SK-N-SH (cell line): Measurements from ENCODE around the gene ZNF829. TPM values are rescaled to one million over a fixed set of nuclear protein-coding genes. Genes with fewer than 3 reads are reported as not detected.

Experiments
- CTCF ChIA-PET: fragments of 300-600, 350-600 bp; formaldehyde crosslinking; extraction: SDS; loops from one replicate; lab custom pipeline; 2021; lab: Yijun Ruan, JAX
- POLR2A ChIA-PET: fragments of 350-600 bp; sonication (Branson Sonifier 250); formaldehyde crosslinking; extraction: SDS; loops from one replicate; lab custom pipeline; 2020; ENCODE audit warnings: antibody characterized with exemption, inconsistent platforms; lab: Yijun Ruan, JAX
- DNase-seq: peaks from one replicate; pipeline ENCODE4 v3.0.0; 2012
- H2AFZ ChIP-seq: fragments of 200-600 bp; sonication (generic); 2 replicates; pipeline ENCODE4 v1.8.1; 2016; ENCODE audit warnings: antibody characterized with exemption, mild to moderate bottlenecking, low read depth
- H3F3A ChIP-seq: fragments of 200-600 bp; sonication (generic); replicated peaks from 2 replicates; pipeline ENCODE3; 2016; ENCODE audit warnings: antibody characterized with exemption, mild to moderate bottlenecking; ENCODE audit not compliant: insufficient read depth
- H3K27ac ChIP-seq, 2 experiments: fragments of 200-500 bp in 1 of 2; fragments of 200-600 bp in 1 of 2; sonication (Bioruptor generic) in 1 of 2; sonication (generic), shearing (Covaris generic) in 1 of 2; 2 replicates each; pipeline versions ENCODE4 v1.5.1 to v1.6.1; 2014 to 2016; ENCODE audit warnings: low read depth in 2 of 2, inconsistent platforms in 1 of 2, low read length in 1 of 2, mild to moderate bottlenecking in 1 of 2, mixed read lengths in 1 of 2
- H3K27me3 ChIP-seq: fragments of 200-600 bp; sonication (generic), shearing (Covaris generic); 2 replicates; pipeline ENCODE4 v1.6.1; 2016; ENCODE audit warnings: mixed run types; ENCODE audit not compliant: insufficient read depth
- H3K36me3 ChIP-seq, 2 experiments: fragments of 200-500 bp in 1 of 2; fragments of 200-600 bp in 1 of 2; sonication (Bioruptor generic) in 1 of 2; sonication (generic) in 1 of 2; replicated peaks in 1 of 2; 2 replicates each; pipeline versions ENCODE3 to v1.5.1; 2014 to 2016; ENCODE audit warnings: low read length in 1 of 2, mild to moderate bottlenecking in 1 of 2; ENCODE audit not compliant: insufficient read depth in 2 of 2, control insufficient read depth in 1 of 2
- H3K4me1 ChIP-seq, 2 experiments: fragments of 200-500 bp in 1 of 2; fragments of 200-600 bp in 1 of 2; sonication (Bioruptor generic) in 1 of 2; sonication (generic), shearing (Covaris generic) in 1 of 2; 2 replicates each; pipeline versions ENCODE4 v1.5.1 to v1.6.1; 2014 to 2016; ENCODE audit warnings: low read depth in 1 of 2, low read length in 1 of 2, mixed run types in 1 of 2; ENCODE audit not compliant: insufficient read depth in 2 of 2, control insufficient read depth in 1 of 2
- H3K4me2 ChIP-seq: fragments of 200-600 bp; sonication (generic), shearing (Covaris generic); 2 replicates; pipeline ENCODE4 v1.6.1; 2017; ENCODE audit warnings: mixed run types
- H3K4me3 ChIP-seq, 2 experiments: fragments of 200-500 bp in 1 of 2; fragments of 200-600 bp in 1 of 2; sonication (Bioruptor generic) in 1 of 2; sonication (generic), shearing (Covaris generic) in 1 of 2; 2 replicates each; pipeline versions ENCODE4 v1.5.1 to v1.8.1; 2014 to 2016; ENCODE audit warnings: low read depth in 2 of 2, inconsistent platforms in 1 of 2, low read length in 1 of 2, mild to moderate bottlenecking in 1 of 2, mixed read lengths in 1 of 2, moderate library complexity in 1 of 2
- H3K79me2 ChIP-seq: fragments of 200-600 bp; sonication (generic); 2 replicates; pipeline ENCODE4 v1.8.1; 2017; ENCODE audit warnings: mild to moderate bottlenecking; ENCODE audit not compliant: insufficient read depth
- H3K9ac ChIP-seq: fragments of 200-600 bp; sonication (generic); 2 replicates; pipeline ENCODE4 v1.6.1; 2017; ENCODE audit warnings: mixed run types
- H3K9me2 ChIP-seq: fragments of 200-600 bp; sonication (generic); 2 replicates; pipeline ENCODE4 v1.6.1; 2017; ENCODE audit warnings: mixed run types
- H3K9me3 ChIP-seq: fragments of 200-600 bp; sonication (generic); 2 replicates; pipeline ENCODE4 v1.6.1; 2017; ENCODE audit warnings: mixed run types, mild to moderate bottlenecking, moderate library complexity
- H4K20me1 ChIP-seq: fragments of 200-600 bp; sonication (generic); 2 replicates; pipeline ENCODE4 v1.6.1; 2017; ENCODE audit warnings: mild to moderate bottlenecking, mixed run types; ENCODE audit not compliant: insufficient read depth
- CHD2 ChIP-seq: fragments of 150-350 bp; IDR thresholded peaks from 2 replicates; pipeline ENCODE4 v1.6.1; 2018; ENCODE audit warnings: low read length; ENCODE audit not compliant: partially characterized antibody
- EP300 ChIP-seq, 2 experiments: IDR thresholded peaks; 2 replicates each; pipeline versions ENCODE4 v1.4.0 to v1.6.1; 2012; ENCODE audit warnings: borderline replicate concordance in 1 of 2, low read depth in 1 of 2, low read length in 1 of 2
- FOSL2 ChIP-seq: IDR thresholded peaks from 2 replicates; pipeline ENCODE4 v1.4.0; 2012; ENCODE audit warnings: low read depth, mild to moderate bottlenecking, moderate library complexity, borderline replicate concordance
- FOXJ3 ChIP-seq: sonication (generic); formaldehyde crosslinking; IDR thresholded peaks from 2 replicates; pipeline ENCODE4 v1.5.1; 2020; ENCODE audit warnings: mild to moderate bottlenecking, missing genetic modification reagents
- GABPA ChIP-seq: IDR thresholded peaks from 2 replicates; pipeline ENCODE4 v1.4.0; 2012; ENCODE audit warnings: low read depth, mild to moderate bottlenecking
- MEF2A ChIP-seq: IDR thresholded peaks from 2 replicates; pipeline ENCODE4 v1.4.0; 2012; ENCODE audit warnings: low read depth, borderline replicate concordance
- NFIC ChIP-seq: IDR thresholded peaks from 2 replicates; pipeline ENCODE4 v1.4.0; 2012; ENCODE audit warnings: borderline replicate concordance
- POLR2AphosphoS5 ChIP-seq: IDR thresholded peaks from 2 replicates; pipeline ENCODE4 v1.6.1; 2012; ENCODE audit warnings: low read depth, low read length
- RCOR1 ChIP-seq: fragments of 150-350 bp; IDR thresholded peaks from 2 replicates; pipeline ENCODE4 v1.6.1; 2017; ENCODE audit warnings: antibody characterized with exemption, low read length
- RXRA ChIP-seq: IDR thresholded peaks from 2 replicates; pipeline ENCODE4 v1.4.0; 2012; ENCODE audit warnings: low read depth, mild to moderate bottlenecking, borderline replicate concordance
- SMC3 ChIP-seq: IDR thresholded peaks from 2 replicates; pipeline ENCODE4 v1.6.1; 2012; ENCODE audit warnings: low read depth, low read length, improper control_type of control experiment
- TAF1 ChIP-seq: IDR thresholded peaks from 2 replicates; pipeline ENCODE4 v1.6.1; 2012; ENCODE audit warnings: low read depth, mild to moderate bottlenecking, low read length, moderate library complexity, borderline replicate concordance
- TCF12 ChIP-seq: IDR thresholded peaks from 2 replicates; pipeline ENCODE4 v1.4.0; 2012
- WGBS: methylation state at CpG from one replicate; pipeline ENCODE4 v1.1.6; 2017; ENCODE audit warnings: low lambda C conversion rate; 5-methylcytosine and 5-hydroxymethylcytosine counted together
- polyA plus RNA-seq, 3 experiments: library from polyadenylated mRNA; depleted of rRNA; stranded (reverse); fragments of >200 nt; gene quantifications; 2 replicates each; pipeline ENCODE4 v1.2.3, GENCODE V29; 2012
- TF ChIP-seq, protein P1 (sequence below): fragments of 150-350 bp; IDR thresholded peaks from 2 replicates; pipeline ENCODE4 v1.6.1; 2016; ENCODE audit warnings: mild to moderate bottlenecking, low read depth, low read length
- TF ChIP-seq, protein P2 (sequence below): IDR thresholded peaks from 2 replicates; pipeline ENCODE4 v1.4.0; 2012; ENCODE audit warnings: low read depth, borderline replicate concordance
- TF ChIP-seq, protein P3 (sequence below): fragments of 200-600 bp; sonication (generic); IDR thresholded peaks from 2 replicates; pipeline ENCODE4 v1.6.1; 2017; ENCODE audit warnings: antibody characterized with exemption, mild to moderate bottlenecking, moderate library complexity
- TF ChIP-seq, protein P4 (sequence below): IDR thresholded peaks from 2 replicates; pipeline ENCODE4 v1.4.0; 2012; ENCODE audit warnings: low read depth, borderline replicate concordance
- TF ChIP-seq, protein P5 (sequence below): IDR thresholded peaks from 2 replicates; pipeline ENCODE4 v1.4.0; 2012; ENCODE audit warnings: low read depth

ZNF829 gene
- polyA plus RNA-seq, 1 of the 3 experiments (the other 2 are of a cell fraction) = 0.72 TPM

- no peak overlapping the region for H3K4me2 ChIP-seq
- peak; percentile 3 for DNase-seq
Measured at GRCh38 chr19:36963280-36963679, 47.2 kb upstream of the ZNF829 start.

More at GRCh38 chr19:36963280-36963679, 47.2 kb upstream of the ZNF829 start:
- no peaks in the 10 kb centered on the region for H3K27me3 ChIP-seq
- H3K36me3 ChIP-seq = peaks cover 0 to 5% of the 10 kb centered on the region in 2 experiments
- no peaks in the 10 kb centered on the region for H3K79me2 ChIP-seq
- H3K4me1 ChIP-seq = no peaks in the 10 kb centered on the region
- H3K27ac ChIP-seq = no peak overlapping the region
- H3K9me2 ChIP-seq = no peaks in the 10 kb centered on the region
- no peak overlapping the region for H3K4me3 ChIP-seq
- no peaks in the 10 kb centered on the region for H3K9me3 ChIP-seq
- no peaks in the 10 kb centered on the region for H4K20me1 ChIP-seq
- ChIA-PET POLR2A (no interaction called here), CTCF (interaction anchor here (2.2 kb wide), 1 partner anchor 10 kb away, joined by 10 read pairs; no protein-coding TSS in a partner anchor)
- no peak overlapping the region for H3K9ac ChIP-seq
- 12% methylated on average over 2 of the region's 2 CpGs for WGBS
- TF ChIP-seq CHD2 (no peak), RCOR1 (no peak), TAF1 (no peak), FOSL2 (no peak), POLR2AphosphoS5 (no peak), TCF12 (no peak), MEF2A (no peak), EP300 (IDR thresholded peaks at IDR 0.05; ENCODE audit: borderline replicate concordance in 1 of 2, low read depth in 1 of 2, low read length in 1 of 2) (no peak), NFIC (no peak), RXRA (no peak), SMC3 (no peak), GABPA (no peak), FOXJ3 (CRISPR knock-in tag) (no peak)
- TF ChIP-seq, protein P1, sequence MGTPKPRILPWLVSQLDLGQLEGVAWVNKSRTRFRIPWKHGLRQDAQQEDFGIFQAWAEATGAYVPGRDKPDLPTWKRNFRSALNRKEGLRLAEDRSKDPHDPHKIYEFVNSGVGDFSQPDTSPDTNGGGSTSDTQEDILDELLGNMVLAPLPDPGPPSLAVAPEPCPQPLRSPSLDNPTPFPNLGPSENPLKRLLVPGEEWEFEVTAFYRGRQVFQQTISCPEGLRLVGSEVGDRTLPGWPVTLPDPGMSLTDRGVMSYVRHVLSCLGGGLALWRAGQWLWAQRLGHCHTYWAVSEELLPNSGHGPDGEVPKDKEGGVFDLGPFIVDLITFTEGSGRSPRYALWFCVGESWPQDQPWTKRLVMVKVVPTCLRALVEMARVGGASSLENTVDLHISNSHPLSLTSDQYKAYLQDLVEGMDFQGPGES = no peak
- TF ChIP-seq, protein P2, sequence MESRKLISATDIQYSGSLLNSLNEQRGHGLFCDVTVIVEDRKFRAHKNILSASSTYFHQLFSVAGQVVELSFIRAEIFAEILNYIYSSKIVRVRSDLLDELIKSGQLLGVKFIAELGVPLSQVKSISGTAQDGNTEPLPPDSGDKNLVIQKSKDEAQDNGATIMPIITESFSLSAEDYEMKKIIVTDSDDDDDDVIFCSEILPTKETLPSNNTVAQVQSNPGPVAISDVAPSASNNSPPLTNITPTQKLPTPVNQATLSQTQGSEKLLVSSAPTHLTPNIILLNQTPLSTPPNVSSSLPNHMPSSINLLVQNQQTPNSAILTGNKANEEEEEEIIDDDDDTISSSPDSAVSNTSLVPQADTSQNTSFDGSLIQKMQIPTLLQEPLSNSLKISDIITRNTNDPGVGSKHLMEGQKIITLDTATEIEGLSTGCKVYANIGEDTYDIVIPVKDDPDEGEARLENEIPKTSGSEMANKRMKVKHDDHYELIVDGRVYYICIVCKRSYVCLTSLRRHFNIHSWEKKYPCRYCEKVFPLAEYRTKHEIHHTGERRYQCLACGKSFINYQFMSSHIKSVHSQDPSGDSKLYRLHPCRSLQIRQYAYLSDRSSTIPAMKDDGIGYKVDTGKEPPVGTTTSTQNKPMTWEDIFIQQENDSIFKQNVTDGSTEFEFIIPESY = no peak
- TF ChIP-seq, protein P3, sequence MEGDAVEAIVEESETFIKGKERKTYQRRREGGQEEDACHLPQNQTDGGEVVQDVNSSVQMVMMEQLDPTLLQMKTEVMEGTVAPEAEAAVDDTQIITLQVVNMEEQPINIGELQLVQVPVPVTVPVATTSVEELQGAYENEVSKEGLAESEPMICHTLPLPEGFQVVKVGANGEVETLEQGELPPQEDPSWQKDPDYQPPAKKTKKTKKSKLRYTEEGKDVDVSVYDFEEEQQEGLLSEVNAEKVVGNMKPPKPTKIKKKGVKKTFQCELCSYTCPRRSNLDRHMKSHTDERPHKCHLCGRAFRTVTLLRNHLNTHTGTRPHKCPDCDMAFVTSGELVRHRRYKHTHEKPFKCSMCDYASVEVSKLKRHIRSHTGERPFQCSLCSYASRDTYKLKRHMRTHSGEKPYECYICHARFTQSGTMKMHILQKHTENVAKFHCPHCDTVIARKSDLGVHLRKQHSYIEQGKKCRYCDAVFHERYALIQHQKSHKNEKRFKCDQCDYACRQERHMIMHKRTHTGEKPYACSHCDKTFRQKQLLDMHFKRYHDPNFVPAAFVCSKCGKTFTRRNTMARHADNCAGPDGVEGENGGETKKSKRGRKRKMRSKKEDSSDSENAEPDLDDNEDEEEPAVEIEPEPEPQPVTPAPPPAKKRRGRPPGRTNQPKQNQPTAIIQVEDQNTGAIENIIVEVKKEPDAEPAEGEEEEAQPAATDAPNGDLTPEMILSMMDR = no peak
- TF ChIP-seq, protein P4, sequence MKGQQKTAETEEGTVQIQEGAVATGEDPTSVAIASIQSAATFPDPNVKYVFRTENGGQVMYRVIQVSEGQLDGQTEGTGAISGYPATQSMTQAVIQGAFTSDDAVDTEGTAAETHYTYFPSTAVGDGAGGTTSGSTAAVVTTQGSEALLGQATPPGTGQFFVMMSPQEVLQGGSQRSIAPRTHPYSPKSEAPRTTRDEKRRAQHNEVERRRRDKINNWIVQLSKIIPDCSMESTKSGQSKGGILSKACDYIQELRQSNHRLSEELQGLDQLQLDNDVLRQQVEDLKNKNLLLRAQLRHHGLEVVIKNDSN = no peak
- TF ChIP-seq, protein P5, sequence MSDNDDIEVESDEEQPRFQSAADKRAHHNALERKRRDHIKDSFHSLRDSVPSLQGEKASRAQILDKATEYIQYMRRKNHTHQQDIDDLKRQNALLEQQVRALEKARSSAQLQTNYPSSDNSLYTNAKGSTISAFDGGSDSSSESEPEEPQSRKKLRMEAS = no peak
- peaks cover under 1% of the 10 kb centered on the region for H3F3A ChIP-seq
- no peak overlapping the region for H2AFZ ChIP-seq
